ENCODE data around the gene ITPR2.
"Not testable (repeated sequence)": the region's sequence is repeated elsewhere in the genome, so short reads cannot be mapped to it uniquely, and the experiment has no call there.

Gene ITPR2

DNA sequence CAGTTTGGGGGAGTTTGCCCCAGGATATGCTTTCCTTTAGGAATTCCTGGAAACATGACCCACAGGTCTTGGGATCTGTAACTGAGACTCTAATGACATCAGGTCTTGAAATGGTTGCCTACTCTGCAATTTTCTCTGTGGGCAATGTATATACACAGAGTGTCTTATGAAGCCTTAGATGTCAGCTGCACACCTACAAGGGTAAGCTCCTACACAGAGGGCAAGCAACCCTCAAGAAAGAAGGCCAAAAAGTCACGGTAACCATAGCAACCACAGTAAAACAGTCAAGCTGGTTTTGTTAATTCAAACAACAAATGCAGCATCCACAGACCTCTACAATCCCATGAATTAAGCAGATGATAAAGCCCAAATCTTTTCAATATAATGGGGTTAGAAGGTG is 344.6 kb downstream of the ITPR2 start:
- H3K4me3 ChIP-seq (ENCODE audit: low read depth, low read length) = no peak overlapping the region

DNA sequence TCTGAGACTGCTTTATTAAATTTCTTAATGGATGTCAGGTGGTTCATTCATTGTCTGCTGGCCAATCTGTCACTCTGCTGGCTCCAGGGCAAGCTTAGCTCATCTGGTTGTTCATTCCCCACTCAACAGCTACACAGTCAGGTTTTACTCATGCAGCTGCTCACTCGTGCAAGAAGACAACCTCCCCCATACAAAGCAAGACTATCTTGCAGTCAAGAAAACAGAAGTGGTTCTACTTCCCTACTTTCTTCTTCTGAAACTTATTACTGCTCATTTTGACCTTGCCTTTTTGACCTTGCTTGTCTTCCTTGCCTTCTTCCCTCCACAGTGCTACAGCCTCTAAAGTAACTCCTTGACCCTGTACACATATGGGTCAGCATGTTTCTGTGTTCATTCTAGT is 359.7 kb downstream of the ITPR2 start:
- no peak overlapping the region for H3K4me3 ChIP-seq (ENCODE audit: low read depth, low read length)

DNA sequence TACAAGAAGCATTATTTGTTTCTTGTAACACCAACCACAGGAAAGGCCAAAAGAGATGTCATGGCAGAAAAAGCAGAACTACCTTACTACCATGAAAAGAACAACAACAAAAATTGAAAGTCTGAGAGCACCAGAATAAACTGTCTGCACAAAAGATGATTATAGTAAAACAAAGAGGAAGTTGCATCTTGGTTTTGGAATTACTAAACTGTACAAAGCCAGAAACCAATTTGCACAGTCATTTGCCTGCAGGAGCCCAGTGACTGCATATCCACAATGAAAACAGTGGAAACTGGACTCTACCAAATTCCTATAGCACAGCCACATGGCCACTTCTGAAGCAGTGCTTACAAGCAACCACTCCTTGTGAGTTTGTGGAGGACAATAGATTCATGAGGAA is 361.4 kb downstream of the ITPR2 start:
- H3K4me3 ChIP-seq (ENCODE audit: low read depth, low read length) = no peak overlapping the region

DNA sequence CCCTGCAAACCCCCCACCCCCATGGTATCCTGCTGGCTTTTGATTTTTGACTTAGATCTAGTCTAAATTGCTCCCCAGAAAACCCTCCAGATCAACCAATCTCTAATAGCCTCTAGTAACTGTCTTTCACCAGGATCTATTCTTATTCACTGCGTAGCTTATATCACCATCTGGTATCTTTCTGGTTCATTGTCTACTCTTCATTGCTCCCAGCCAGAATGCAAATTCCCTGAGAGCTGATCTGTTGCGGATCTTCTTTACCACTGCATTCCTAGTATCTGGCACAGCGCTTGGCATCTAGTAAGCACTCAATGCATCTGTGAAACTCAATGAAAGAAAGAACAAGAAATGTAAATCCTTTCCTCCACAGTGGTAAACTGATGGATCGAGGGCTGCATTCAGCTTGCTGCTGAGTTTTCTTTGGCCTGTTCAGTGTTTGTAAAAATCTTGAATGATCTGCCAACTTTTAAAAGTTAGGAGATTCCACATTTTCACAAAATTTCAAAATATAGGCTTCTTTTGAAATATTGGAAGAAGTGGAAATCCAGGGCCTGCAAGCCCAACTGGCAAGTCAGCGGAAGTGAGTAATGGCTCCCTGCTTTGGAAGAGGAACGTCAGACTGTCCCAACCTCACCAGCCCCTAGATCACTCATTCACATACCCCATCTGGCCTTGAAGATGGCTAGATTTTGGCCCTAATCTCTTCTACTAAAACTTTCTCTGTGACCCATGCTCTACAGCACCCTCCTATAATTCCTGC is 363.4 kb downstream of the ITPR2 start:
- H3K4me3 ChIP-seq (ENCODE audit: low read depth, low read length) = no peak overlapping the region

DNA sequence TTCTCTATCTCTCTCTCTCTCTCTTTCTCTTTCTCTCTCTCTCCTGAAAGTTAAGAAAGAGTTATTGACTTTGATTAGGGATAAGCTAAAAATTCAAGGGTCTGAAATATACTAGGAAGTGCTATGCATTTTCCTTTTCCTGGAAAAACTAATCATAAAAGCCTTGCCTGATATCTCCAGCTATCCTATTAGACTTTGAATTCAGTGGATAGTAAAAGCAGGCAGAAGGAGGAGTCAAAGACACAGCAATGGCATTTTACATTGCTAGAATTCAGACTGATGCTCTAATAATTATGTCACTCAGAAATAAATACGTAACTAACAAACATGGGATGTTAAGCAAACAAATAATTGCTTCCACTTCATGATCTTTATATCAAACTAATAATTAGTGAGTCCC is 365.6 kb downstream of the ITPR2 start:
- H3K4me3 ChIP-seq (ENCODE audit: low read depth, low read length) = no peak overlapping the region

DNA sequence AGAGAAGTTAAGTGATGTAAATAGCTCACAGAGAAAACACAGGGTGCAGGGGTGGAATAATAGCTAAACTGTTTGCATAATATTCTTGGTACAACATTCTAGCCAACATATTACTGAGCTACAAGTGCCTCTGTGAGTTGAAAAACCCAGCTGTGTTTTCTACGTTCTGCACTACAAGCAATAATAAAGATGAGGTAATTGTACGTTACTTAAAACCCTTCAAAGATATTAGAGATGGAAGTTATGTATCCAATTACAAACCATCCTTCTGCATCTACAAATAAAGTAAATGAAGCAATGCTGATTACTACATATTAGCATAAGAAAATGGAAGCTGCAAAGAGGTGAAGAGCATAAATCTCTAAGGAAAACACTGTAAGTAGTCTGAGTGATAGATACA is 366.3 kb downstream of the ITPR2 start:
- H3K4me3 ChIP-seq (ENCODE audit: low read depth, low read length) = no peak overlapping the region

DNA sequence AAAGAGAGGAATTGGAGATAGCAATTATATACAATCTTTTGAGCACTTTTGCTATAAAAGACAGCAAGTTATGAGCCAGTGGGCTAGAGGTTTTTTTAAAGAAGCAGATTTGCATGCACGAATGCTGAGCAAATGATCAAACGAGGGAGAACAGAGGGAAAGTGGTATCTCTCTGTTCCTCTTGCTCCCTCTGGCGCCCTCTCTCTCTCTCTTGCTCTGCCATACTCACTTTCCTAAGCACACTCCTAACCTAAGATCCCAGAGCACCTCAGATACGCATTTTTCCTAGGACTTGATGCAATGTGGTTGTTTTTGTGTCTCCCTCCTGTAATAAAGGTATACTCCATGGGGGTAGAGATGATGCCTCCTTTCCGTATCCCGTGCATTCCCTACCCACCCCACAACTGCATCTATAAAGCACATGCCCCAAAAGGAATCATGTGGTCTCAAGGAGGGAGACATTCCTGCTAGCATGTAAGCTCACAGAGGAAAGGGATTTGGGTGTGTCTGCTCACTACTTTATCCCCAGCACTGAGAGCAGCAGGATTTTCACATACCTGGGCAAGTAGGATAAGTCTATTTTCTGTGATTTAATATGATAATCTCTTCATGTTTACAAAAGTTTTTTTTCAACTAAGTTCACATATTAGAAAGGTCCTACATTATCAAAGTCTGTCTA is 367.4 kb downstream of the ITPR2 start:
- H3K4me3 ChIP-seq (ENCODE audit: low read depth, low read length) = no peak overlapping the region

DNA sequence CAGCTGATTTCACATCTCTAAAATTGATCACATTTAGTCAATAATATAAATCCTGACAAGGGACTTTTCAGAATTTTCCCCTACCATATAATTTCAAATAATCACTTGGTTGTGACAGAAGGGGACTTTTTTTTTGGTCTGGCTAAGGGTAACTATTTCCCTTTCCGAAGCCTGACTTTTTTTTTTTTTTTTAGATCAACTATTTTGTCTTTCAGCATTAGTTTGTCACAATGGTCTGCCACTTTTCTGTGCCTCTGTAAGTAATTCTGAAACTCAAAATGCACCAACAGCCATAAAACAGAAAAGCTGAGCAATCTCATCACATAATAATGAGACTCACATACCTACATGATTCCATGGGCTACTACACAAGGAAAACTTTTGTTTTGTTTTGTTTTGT is 371.2 kb downstream of the ITPR2 start:
- no peak overlapping the region for H3K4me3 ChIP-seq (ENCODE audit: low read depth, low read length)

DNA sequence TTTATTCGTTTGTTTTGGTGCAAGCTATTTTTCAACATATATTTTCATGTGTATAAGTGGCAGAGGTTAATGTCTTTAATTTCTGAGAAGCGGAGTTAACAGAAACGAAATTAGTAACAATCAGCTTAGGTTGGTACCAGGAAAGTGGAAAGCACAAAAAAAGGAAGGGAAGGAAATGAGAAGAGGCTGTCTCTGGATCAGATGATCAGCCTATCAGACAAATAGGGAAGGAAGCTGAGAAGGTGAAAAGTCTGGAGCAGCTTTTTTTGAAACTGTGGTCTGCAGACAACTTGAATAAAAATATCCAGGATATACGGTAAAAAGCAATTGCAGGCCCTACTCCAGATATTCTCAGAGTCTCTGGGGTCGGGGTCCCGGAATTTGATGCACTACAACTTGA is 372.6 kb downstream of the ITPR2 start:
- H3K4me3 ChIP-seq (ENCODE audit: low read depth, low read length) = no peak overlapping the region

DNA sequence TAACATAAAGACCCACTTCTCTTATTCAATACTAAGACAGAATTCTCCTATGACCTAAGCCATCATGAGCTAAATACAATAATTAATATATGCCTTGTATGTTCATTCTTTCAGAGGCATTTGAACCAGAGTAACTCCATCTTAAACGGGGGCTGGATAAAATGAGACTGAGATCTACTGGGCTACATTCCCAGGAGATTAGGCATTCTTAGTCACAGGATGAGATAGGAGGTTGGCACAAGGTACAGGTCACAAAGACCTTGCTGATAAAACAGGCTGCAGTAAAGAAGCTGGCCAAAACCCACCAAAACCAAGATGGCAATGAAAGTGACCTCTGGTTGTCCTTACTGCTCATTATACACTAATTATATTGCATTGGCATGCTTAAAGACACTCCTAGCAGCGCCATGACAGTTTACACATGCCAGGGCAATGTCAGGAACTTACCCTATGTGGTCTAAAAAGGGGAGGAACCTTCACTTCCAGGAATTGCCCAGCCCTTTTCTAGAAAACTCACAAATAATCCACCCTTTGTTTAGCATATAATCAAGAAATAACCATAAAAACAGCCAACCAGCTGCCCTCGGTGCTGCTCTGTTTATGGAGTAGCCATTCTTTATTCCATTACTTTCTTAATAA is 376.9 kb downstream of the ITPR2 start:
- no peak overlapping the region for H3K4me3 ChIP-seq (ENCODE audit: low read depth, low read length)

DNA sequence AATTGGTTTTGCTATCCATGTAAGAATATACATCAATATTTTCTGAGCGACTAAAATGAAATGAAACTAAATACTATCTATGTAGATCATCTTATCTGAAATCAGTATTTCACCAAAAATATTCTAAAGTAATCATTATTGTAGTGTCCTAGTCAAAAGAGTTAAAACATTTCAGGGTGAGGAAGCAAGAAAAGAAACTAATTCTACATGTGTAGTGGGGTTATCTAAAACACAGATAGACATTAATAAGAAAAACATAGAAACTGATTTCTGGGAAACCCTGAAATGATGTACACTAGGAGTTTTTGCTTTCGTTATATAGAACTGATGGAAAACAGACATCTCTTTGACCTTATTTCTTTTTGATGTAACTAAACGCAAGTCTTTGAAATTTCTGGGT is 379.7 kb downstream of the ITPR2 start:
- H3K4me3 ChIP-seq (ENCODE audit: low read depth, low read length) = no peak overlapping the region

DNA sequence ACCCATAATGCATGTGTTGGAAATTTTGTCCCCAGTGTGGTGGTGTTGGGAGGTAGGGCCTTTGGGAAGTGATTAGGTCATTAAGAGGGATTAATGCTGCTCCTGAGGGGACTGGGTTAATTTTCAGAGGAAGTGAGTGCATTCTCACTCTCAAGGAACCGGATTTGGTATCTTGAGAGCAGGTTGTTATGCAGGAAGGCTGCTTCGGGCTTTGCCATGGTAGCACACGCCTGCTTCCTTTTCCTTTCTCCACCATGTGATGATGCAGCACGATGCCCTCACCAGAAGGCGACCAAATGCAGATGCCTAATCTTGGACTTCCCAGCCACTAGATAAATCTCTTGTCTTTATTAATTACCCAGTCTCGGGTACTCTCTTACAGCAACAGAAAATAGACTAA is 380.5 kb downstream of the ITPR2 start:
- H3K4me3 ChIP-seq (ENCODE audit: low read depth, low read length) = no peak overlapping the region

DNA sequence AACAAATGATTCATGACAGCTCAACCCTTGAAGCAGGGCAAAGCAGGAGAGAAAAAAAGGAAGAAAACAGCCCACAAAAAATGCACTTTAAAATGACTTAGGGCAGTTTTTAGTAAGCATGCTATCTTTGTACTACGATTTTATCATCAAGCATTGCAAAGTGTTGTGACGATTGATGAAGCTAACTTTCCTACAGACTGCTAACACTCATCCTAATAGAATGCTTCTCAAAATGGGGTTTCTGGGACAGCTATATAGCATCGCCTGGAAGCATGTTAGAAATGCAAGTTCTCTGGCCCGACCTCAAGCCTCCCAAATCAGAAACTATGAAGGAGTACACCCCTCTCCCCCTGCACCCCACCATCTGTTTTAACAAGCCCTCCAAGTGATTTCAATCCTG is 381.2 kb downstream of the ITPR2 start:
- H3K4me3 ChIP-seq (ENCODE audit: low read depth, low read length) = no peak overlapping the region

DNA sequence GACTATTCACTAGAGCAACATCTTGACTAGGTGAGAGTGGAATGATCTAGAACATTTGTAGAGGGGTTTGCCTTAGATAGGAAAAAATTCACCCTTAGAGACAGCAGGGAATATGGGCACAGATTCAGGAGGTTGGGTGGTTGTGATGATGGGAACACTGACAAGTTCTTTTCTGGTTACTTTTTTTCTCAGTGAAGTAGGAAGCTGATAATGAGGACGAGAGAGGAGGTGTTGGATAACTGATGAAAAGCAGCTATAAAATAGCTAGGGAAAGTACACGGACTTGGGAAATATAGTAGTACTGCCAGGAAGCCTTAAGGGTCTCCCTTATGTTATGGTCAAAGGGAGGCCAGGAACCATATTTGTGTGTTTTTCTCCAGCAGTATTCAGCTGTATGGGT is 387.1 kb downstream of the ITPR2 start:
- no peak overlapping the region for H3K4me3 ChIP-seq (ENCODE audit: low read depth, low read length)

DNA sequence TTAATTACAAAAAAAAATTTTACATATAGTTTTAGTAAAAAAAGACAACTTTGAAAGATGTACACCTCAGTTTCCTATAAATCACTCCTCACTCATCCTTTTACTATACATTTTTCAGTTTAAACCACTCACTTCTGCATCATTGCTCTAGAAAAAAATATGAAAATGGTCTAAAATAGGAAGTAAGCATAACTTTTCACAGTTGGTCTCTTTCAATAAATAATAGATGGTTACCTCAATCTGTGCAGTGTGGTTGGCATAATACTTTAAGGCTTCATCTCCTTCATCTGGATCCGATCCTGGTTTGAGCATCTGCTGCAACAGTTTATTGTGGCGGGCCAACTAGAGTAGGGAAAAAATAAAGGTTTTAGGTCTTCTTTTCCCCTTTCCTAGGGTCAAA is 389.7 kb downstream of the ITPR2 start:
- H3K4me3 ChIP-seq (ENCODE audit: low read depth, low read length) = no peak overlapping the region

DNA sequence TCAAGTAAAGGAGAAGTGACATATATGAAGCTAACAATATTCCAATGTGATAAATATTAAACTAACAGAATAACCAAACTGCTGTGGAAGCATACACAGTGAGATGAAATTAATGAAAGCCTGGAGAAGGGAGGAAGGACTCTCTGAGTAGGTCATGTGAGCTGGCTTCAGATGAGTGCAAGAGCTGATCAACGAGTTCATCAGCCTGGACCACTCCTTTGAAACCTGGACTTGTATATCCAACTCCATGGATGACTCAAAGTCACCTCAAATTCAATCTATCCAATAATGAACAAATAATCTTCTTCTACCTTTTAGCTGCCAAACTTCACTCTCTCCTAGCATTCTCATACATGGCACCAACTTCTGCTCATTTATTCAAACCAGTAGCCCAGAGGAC is 391.6 kb downstream of the ITPR2 start:
- no peak overlapping the region for H3K4me3 ChIP-seq (ENCODE audit: low read depth, low read length)

DNA sequence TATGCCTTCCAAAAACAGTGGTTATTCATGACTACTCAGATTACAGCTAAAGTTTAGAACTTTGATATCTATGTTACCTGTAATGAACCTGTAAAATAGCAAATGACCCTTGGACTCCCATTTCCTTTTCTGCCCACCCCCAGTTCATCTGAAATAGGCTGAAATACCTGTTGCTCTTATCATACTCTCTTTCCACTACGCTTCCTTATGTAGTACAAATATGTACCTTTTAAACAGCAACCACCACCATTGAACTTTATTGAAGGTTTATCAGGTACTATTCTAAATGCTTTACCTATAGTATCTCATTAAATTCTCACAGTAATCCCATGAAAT is 398.0 kb downstream of the ITPR2 start:
- no peak overlapping the region for H3K4me3 ChIP-seq (ENCODE audit: low read depth, low read length)

DNA sequence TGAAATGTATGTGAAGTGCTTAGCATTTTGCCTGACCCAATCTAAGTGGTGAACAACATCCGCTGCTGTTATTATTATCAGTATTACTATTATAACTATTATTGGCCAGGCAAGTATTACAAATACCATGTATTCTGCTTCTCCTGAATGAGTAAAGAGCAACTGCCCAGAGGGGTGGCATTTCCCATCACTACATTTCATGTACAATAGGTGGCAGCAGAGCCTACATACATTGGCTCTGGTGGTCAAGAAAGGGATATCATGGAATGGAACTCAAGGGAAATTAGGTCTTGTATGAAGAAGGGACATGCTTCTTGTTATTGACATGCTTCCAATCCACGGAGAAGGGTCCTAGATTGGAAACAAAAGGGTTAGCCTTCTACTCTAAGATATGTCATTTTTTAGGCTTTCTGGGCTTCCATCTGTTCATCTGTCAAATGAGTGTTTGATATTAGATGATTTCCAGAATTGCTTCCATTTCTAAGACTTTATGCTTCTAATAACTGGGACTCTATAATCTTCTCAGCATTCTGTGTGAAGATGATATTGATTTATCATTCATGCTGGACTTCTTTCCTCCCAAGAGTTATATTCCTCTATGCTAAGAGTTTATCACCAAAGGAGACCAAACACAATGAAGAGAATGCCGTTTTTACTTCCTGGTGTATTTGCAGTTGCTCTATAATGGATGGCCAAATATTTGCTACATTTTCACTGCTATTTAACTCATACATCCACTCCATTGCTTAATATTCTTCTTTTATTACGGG is 398.5 kb downstream of the ITPR2 start:
- no peak overlapping the region for H3K4me3 ChIP-seq (ENCODE audit: low read depth, low read length)

DNA sequence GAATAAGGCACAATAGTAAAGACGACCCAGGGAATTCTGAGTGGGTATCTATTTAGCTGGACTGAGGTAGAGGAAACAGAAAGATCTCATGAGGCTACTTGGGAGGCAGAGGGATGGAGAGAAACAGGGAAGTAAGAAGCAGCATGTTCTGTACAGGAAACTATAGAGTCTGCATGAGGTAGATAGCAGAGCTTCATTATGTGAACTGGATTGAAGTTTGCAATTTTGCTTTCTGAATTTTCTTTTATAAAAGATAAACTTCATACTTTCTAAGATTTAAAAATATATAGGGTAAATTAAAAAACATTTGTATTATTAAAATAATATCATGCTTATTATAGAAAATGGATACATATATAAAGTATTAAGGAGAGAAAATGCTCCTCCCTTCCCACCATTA is 399.3 kb downstream of the ITPR2 start:
- H3K4me3 ChIP-seq (ENCODE audit: low read depth, low read length) = not testable (repeated sequence)

DNA sequence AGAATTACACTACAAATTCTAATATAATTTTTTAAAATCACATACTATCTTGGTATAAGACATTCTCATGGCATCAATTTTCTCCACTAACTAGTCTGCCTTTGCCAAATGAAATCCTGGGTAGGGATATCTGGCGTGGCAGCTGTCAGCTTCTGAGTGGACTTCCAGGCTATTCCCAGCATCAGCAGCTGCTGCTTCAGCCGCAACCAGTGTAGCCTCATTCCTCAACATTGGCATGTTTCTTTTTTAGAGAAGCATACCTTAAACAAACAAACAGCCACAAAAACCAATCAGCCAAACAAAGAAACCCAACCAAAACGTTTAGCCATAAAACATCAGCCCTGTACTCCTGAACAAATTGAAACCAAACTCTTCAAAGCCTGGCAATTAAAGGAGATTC is 401.8 kb downstream of the ITPR2 start:
- no peak overlapping the region for H3K4me3 ChIP-seq (ENCODE audit: low read depth, low read length)

DNA sequence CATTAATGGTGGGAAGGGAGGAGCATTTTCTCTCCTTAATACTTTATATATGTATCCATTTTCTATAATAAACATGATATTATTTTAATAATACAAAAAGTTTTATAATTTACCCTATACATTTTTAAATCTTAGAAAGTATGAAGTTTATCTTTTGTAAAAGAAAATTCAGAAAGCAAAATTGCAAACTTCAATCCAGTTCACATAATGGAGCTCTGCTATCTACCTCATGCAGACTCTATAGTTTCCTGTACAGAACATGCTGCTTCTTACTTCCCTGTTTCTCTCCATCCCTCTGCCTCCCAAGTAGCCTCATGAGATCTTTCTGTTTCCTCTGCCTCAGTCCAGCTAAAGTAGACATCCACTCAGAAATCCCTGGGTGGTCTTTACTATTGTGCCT is 402.4 kb downstream of the ITPR2 start:
- not testable (repeated sequence) for H3K4me3 ChIP-seq (ENCODE audit: low read depth, low read length)

All from iPS-11a (cell line).